ENCODE measurements around the gene FLRT2.

FLRT2 gene

DNA sequence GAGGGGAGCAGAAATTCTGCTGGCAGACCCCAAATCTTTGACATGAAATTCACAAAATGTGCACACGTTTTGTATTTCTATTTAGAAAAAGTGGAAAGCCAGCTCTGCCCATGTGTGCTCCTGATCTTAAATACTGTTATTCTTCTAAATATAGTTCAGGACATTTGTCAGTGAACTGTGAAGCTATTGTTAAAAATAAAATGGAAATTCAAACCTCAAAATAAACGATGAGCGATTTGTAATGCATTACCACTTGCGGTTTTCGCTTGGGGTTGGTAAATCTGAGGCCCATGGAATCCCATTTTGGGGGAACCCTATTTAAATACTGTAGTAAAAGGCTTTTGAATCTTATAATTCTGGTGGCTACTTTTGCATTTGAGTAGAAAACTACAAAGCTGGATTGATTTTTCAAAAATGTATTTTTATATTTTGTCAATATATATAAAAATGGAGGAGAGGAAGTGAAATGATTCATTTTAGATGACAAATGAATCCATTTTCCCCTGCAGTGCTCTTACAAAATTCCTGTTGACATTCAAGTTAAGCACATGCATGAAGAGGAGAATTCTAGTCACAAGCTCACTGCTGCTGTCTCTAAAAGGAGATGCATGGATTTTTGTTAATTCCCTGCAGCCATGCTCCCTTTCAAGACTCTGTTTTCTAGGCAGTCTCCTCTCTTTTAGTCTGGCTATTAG is 47.1 kb downstream of the FLRT2 start:
- no peaks in the 10 kb centered on the region for H3K27me3 ChIP-seq (ENCODE audit: control insufficient read depth, low read length)
- no peaks in the 10 kb centered on the region for H3F3A ChIP-seq (ENCODE audit: control insufficient read depth, insufficient read depth)
- H3K9me2 ChIP-seq (replicated peaks; ENCODE audit: control insufficient read depth, low read length): no peaks in the 10 kb centered on the region
- H3K79me2 ChIP-seq (ENCODE audit: control insufficient read depth, low read length): no peaks in the 10 kb centered on the region
- no peaks in the 10 kb centered on the region for H3K9me3 ChIP-seq (ENCODE audit: control insufficient read depth, insufficient read depth, low read length)
- H3K4me1 ChIP-seq (ENCODE audit: control insufficient read depth, low read length): no peaks in the 10 kb centered on the region
- TF ChIP-seq, protein P1, sequence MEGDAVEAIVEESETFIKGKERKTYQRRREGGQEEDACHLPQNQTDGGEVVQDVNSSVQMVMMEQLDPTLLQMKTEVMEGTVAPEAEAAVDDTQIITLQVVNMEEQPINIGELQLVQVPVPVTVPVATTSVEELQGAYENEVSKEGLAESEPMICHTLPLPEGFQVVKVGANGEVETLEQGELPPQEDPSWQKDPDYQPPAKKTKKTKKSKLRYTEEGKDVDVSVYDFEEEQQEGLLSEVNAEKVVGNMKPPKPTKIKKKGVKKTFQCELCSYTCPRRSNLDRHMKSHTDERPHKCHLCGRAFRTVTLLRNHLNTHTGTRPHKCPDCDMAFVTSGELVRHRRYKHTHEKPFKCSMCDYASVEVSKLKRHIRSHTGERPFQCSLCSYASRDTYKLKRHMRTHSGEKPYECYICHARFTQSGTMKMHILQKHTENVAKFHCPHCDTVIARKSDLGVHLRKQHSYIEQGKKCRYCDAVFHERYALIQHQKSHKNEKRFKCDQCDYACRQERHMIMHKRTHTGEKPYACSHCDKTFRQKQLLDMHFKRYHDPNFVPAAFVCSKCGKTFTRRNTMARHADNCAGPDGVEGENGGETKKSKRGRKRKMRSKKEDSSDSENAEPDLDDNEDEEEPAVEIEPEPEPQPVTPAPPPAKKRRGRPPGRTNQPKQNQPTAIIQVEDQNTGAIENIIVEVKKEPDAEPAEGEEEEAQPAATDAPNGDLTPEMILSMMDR (IDR thresholded peaks at IDR 0.05; ENCODE audit: low read depth, low read length, poor library complexity, severe bottlenecking): no peak
- TF ChIP-seq EZH2phosphoT487 (IDR thresholded peaks at IDR 0.05; ENCODE audit: borderline replicate concordance, low read length): no peak
- H3K27ac ChIP-seq (ENCODE audit: low read depth, low read length): no peak overlapping the region
- no peak overlapping the region for H3K4me3 ChIP-seq (ENCODE audit: low read length)
- H3K4me2 ChIP-seq (ENCODE audit: low read length): no peak overlapping the region
- H3K36me3 ChIP-seq (ENCODE audit: control insufficient read depth, low read length): no peaks in the 10 kb centered on the region
- H4K20me1 ChIP-seq (ENCODE audit: control insufficient read depth, insufficient read depth, low read depth, low read length): no peaks in the 10 kb centered on the region

DNA sequence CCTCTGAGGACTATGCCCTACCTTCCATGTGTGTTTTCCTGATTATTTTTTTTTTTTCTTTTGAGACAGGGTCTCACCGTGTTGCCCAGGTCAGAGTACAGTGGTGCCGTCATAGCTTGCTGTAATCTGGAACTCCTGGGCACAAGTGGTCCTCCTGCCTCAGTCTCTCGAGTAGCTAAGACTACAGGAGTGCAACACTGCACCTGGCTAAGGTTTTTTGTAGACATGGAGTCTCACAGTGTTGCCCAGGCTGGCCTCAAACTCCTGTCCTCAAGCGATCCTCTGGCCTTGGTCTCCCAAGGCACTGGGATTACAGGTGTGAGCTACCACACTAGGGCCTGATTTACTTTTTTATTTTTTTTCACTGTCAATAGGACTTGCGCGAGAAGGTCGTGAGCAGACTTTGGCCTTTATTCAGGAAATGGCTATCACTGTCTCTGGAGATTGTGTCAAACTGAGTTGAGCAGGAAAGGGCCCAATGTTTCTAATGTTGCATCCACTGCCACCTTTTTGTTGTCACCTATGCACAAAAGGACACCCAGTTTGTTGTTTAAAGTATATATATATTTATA is 47.7 kb downstream of the FLRT2 start:
- TF ChIP-seq EZH2phosphoT487 (IDR thresholded peaks at IDR 0.05; ENCODE audit: borderline replicate concordance, low read length): no peak
- TF ChIP-seq, protein P1 (IDR thresholded peaks at IDR 0.05; ENCODE audit: low read depth, low read length, poor library complexity, severe bottlenecking): no peak
- Histone ChIP-seq H3K4me2 (ENCODE audit: low read length) (no peak overlapping the region), H3K27ac (ENCODE audit: low read depth, low read length) (no peak overlapping the region)

DNA sequence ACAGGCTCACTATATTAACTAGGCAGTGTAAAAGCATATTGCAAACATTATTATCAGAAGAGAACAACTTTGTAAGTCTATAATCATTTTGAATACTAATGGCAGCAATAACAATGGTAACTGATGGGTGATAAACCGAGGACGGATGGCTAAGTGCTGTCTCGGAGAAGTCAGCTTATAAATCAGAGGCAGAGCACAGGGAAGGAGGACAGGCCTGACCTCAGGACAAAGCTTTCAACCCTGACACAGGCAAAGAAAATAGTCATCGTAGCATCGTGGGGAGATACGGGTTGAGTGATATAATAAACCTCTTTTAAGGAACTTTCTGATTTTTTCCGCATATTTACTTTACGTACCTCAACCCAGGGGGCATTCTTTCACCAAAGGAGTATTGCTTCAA is 48.4 kb downstream of the FLRT2 start:
- H3K4me2 ChIP-seq (ENCODE audit: low read length): no peak overlapping the region
- TF ChIP-seq EZH2phosphoT487 (IDR thresholded peaks at IDR 0.05; ENCODE audit: borderline replicate concordance, low read length): no peak
- TF ChIP-seq, protein P1 (IDR thresholded peaks at IDR 0.05; ENCODE audit: low read depth, low read length, poor library complexity, severe bottlenecking): no peak
- H3K9me3 ChIP-seq (ENCODE audit: control insufficient read depth, insufficient read depth, low read length): no peaks in the 10 kb centered on the region
- H3K27me3 ChIP-seq (ENCODE audit: control insufficient read depth, low read length): no peaks in the 10 kb centered on the region
- H3K36me3 ChIP-seq (ENCODE audit: control insufficient read depth, low read length): no peaks in the 10 kb centered on the region
- H4K20me1 ChIP-seq (ENCODE audit: control insufficient read depth, insufficient read depth, low read depth, low read length): no peaks in the 10 kb centered on the region
- H3F3A ChIP-seq (ENCODE audit: control insufficient read depth, insufficient read depth): no peaks in the 10 kb centered on the region
- no peaks in the 10 kb centered on the region for H3K79me2 ChIP-seq (ENCODE audit: control insufficient read depth, low read length)
- no peaks in the 10 kb centered on the region for H3K9me2 ChIP-seq (replicated peaks; ENCODE audit: control insufficient read depth, low read length)
- H3K27ac ChIP-seq (ENCODE audit: low read depth, low read length): no peak overlapping the region
- no peak overlapping the region for H3K4me3 ChIP-seq (ENCODE audit: low read length)
- H3K4me1 ChIP-seq (ENCODE audit: control insufficient read depth, low read length): no peaks in the 10 kb centered on the region

More for the DNA sequence above, 47.7 kb downstream of the FLRT2 start:
- no peak overlapping the region for H3K4me3 ChIP-seq (ENCODE audit: low read length)
- H3K4me1 ChIP-seq (ENCODE audit: control insufficient read depth, low read length): no peaks in the 10 kb centered on the region
- H3F3A ChIP-seq (ENCODE audit: control insufficient read depth, insufficient read depth): no peaks in the 10 kb centered on the region
- H3K79me2 ChIP-seq (ENCODE audit: control insufficient read depth, low read length): no peaks in the 10 kb centered on the region
- no peaks in the 10 kb centered on the region for H3K9me2 ChIP-seq (replicated peaks; ENCODE audit: control insufficient read depth, low read length)
- H3K27me3 ChIP-seq (ENCODE audit: control insufficient read depth, low read length): no peaks in the 10 kb centered on the region
- no peaks in the 10 kb centered on the region for H3K9me3 ChIP-seq (ENCODE audit: control insufficient read depth, insufficient read depth, low read length)
- no peaks in the 10 kb centered on the region for H4K20me1 ChIP-seq (ENCODE audit: control insufficient read depth, insufficient read depth, low read depth, low read length)
- H3K36me3 ChIP-seq (ENCODE audit: control insufficient read depth, low read length): no peaks in the 10 kb centered on the region

Data from DOHH2 (cell line).